ENCODE measurements around the gene CLTC.

Gene CLTC

DNA sequence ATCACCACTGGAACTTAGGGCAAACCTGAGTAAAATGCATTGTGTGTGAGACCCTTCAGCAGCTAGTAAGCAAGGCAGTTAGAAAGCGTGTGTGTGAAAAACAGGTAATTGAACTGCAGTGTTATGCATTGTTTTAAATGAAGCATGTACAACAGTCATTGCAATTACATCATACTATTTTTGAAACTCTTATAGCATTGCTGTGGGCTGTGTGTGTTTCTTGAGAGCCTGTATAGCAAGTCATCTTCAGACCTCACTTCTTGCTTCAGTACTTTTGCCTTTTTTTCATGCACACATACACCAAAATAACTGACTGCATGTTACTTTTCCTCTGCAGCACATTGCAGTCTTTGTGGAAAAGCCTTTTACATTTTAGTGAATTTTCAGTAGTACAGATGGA, 68.3 kb downstream of the CLTC start:
- DNase-seq: no peak

DNA sequence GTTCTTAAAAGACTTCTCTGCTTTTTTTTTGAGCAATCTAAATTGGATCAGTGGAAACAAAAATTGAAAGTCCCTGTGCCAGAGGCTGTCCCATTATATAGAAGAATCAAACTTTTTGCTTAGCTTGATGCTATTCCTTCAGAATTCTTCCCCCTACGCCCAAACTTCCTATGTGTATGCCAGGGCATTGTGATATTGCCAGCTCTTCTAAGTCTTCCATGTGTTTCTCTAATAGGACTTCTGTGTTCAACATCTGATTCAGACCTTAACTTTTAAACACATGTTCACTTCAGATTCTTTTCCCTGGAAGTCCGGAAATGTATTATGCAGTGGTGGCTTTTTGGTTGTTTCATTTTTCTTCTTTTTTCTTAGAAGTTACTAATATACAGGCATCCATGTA, 68.8 kb downstream of the CLTC start:
- DNase-seq: no peak

DNA sequence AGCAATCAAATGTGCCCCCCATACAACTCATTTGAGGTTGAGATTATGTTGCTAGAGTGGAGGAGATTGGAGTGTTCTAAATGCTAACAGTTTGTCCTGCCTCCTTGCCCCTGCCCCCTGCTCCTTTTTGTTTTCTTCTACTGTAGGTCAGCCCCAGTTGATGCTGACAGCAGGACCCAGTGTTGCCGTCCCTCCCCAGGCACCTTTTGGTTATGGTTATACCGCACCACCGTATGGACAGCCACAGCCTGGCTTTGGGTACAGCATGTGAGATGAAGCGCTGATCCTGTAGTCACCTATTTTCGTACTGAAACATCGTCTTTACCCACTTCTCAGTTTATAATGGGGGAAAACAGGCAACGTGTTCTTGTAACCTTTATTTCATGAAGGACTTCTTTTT, 73.9 kb downstream of the CLTC start:
- DNase-seq: no peak

DNA sequence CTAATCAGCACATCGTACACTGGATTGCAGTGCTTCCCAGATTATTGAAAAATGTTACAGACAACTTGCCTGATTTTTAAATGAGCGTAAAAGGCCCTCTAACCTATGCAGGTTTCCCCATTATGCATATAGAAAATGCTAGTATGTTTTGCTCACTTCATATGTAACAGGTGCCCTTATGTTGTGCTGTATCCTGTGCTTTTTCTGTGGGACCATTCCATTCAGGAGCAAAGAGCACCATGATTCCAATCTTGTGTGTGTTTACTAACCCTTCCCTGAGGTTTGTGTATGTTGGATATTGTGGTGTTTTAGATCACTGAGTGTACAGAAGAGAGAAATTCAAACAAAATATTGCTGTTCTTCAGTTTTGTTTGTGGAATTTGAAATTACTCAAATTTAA, 74.6 kb downstream of the CLTC start:
- DNase-seq: no peak

DNA sequence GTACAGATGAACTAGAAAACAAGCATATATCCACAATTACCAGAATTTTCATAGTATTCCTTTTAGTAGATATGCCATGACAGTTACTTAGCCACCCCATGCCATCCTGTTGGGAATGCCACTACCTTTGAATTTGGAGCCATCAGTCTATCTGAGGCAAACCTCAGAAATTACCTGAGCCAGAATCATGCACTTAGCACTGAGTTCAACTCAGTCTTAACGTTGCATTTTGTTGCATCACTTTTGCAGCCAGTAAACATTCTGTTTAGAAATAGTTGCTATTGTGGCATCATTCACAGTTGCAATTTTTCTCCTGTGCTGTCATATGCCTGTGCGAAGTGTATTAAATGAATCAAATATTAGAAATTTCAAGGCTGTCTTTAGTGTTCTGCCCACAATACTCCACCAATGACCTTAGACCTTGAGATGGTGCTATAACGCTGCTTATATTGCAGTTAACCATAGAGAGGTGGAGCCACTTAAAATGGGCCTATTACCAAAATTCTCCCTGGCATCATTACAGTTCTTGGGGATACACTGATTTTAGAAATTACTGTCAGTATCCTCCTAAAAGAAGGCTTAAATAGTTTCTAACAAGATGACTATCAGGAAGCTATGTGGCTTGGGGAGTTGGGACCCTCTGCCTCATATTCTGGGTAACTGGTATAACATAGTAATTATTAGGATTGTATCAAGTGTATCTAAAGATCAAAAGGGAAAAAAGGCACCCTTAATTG, 76.4 kb downstream of the CLTC start:
- no peak for DNase-seq

DNA sequence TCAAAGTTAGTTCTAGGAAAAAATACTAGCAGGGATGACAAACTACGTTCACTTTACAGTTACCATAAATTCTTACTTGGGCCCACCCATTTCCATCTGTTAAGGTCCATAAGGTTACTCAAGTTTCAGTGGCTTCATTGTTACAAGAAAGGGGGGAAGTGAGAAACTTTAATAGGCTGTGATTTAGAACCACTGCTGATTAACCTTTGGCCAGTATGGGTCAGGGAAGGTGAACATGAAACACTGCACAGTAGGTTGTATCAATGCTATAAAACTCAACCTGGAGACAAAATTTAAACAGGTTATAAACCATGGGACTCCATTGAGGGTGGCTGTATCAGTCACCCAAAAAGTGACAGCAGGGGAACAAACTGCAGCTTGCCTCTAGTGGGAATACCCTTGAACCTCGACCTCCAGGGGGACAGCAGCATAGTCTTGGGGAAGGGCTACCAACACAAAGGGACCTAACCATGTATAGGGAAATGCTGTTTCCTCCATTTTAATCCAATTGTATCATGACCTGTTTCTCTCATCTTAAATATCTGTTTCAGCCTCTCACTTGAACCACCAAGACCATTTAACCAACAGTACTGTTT, 77.1 kb downstream of the CLTC start:
- DNase-seq: no peak

DNA sequence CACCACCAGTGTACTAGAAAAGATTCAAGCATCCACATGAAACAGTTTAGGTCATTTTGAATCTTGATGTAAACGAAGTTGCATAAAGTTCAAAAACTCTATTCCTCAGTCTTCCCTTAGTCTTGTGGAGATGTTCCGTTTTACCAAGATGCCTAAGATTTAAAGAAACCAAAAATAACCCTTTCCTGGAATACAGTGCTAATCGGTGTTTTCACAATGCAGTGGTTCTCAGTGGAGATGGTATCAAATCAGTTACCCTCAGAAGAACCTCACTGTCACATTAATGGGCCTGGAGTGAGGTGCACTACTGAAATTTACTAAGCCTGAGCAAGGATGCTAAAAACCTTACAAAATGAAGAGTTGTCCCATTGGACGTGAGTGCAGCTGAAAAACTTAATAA, 78.4 kb downstream of the CLTC start:
- no peak for DNase-seq

DNA sequence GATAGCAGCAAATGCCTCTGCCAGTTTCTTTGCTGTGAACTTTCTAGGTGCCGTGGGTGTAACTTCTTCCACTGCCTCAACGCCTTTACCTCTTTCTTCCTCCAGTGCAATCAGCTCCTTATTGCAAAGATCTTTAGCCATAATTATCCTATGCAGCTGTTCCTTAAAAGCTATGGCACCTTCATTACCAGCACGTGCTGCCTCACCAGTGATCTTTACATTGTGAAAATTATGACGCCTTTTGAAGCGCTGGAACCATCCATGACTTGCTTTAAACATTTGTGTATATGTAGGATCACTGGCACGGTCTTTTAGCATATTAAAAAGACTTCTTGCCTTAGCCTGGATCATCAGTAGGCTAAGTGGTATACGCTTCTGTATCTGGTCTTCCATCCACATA, 79.5 kb downstream of the CLTC start:
- no peak for DNase-seq

DNA sequence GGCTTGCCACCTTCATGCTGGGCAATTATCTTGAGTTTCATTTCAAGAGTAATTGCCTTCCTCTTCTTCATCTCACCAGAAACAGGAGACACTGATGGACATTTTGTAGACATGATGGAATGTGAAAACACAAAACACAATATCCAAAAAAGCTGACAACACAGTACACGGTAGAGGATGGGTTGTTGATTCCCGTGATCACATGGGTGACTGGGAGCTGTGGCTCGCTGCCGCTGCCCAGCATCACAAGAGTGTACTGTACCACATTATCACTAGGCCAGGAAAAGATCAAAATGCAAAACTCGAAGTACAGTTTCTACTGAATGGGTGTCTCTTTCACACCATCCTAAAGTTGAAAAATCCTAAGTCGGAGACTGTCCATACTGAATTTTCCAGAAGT, 80.1 kb downstream of the CLTC start:
- no peak for DNase-seq

DNA sequence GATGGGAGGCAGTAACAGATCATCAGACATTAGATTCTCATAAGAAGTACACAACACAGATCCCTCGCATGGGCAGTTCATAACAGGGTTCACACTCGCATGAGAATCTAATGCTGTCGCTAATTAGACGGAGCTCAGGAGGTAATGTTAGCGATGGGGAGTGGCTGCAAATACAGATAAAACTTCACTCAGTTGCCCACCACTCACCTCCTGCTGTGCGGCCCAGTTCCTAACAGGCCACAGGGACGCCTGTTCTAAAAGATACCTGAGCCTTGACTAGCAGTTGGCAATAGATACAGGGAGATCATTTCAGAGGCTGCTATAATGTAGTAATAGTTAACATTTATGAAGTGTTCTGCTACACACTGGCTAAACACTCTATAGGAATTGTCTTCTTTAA, 82.6 kb downstream of the CLTC start:
- no peak for DNase-seq

DNA sequence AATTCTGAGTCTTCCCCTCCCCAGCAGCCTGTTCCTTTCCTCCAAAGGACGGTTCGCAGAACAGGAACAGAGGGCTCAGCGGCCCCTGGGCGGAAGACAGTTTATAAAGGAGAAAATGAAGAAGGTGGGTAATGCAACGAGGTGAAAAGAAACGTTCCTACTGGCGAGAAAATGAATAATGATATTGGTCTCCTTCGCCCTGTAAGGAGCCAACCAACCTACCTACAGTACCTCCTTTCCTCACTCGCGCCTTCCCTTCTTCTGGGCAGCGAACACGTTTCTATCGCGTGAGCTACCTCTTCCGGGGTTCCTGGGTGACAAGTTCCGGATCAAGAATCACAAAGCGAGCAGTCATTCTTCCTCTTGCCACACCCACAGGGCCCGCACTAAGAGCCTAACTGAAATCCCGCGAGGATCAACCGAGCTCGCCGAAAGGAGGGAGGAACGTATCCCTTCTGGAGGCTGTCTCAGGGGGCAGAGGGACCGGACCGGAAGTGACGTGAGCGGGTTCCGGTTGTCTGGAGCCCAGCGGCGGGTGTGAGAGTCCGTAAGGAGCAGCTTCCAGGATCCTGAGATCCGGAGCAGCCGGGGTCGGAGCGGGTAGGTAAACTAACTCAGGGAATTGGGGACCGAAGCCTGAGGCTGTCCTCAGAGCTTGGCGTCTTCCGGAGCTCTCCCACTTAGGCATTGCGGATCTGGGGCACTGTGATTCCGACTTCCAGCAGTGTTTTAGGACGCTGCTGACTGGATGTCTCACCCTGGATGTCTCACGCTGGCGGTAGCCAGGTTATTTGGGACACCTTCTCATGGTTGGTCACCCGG, 87.7 kb downstream of the CLTC start, which contains the start of the genes PTRH2 and VMP1:
Gene PTRH2, minus strand, starts transcription at position 282 of the 822 bp plus-strand sequence. CDS start 9,452 bp downstream, outside the sequence.
Gene VMP1, plus strand, starts transcription at position 506 of the 822 bp plus-strand sequence. CDS start 23,793 bp downstream, outside the sequence.
- DNase-seq: peak; percentile 93 to 94

DNA sequence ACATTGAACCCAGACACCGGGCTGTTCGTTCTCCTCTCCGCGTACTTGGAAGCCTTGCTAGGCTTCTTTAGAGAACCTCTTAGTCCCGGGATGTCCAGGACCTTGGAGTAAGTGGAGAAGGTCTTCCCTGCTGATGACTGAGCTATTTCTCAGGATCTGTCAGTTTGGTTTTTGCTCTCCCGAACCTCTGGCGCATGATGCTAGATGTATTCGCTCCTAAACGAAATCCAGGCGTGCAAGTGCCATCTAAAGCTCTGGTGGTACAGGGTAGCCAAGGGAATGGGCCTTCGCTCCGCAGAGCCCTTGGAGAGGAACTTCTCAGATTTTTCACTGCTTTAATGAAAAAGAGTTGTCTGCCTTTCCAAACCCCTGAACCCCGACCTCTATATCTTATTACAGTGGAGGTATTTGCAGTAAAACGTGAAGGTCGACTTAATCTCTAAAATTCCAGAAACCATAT, 88.3 kb downstream of the CLTC start:
- DNase-seq: no peak

DNA sequence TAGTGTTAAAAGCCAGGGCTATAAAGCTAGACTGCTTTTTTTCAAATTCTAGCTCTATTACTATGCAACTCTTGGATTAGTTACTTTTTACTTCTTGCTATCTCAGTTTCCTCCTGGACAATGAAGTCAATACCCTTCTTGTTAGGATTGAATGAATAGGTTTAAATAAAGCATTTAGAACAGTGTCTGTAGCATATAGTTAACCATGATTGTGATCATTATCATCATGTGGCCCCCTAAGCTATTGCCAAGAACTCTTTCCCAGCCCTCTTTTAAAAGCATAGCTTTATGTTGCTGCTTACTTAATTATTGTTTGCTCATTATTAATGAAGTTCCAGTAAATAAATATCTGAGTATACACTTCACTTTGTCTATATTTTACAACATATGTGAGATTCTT, 92.2 kb downstream of the CLTC start:
- DNase-seq: no peak

DNA sequence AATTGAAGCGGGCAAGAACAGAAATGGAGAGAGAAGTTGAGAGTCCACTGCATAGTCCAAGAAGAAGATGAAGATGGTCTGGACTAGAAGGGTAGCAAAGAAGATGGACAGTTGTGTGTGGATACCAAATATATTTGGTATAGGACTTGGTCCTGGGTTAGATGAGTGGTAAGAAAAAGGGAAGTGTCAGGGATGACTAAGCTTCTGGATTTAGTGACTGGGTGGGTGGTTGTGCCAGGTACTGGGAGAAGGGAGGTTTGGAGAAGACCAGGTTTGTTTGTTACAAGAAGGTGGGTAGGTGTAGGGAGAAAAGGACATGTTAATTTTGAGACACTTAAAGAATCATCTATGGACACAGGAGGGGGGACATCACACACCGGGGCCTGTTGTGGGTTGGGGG, 93.2 kb downstream of the CLTC start:
- DNase-seq: no peak

DNA sequence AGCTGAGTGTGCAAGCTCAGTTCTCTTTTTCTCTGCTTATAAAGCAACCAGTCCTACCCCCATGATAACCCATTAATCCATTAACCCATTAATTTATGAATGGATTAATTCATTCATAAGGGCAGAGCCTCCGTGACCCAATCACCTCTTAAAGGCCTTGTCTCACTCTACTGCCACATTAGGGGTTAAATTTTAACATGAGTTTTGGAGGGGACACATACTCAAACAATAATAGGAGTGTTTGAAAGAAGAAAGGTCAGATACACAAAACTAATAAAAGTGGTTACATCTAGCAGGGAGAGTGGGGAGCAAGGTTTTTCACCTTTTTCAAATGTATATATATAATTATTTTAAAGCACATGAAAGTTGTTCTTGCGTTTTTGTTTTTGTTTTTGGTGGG, 94.6 kb downstream of the CLTC start:
- DNase-seq: no peak

DNA sequence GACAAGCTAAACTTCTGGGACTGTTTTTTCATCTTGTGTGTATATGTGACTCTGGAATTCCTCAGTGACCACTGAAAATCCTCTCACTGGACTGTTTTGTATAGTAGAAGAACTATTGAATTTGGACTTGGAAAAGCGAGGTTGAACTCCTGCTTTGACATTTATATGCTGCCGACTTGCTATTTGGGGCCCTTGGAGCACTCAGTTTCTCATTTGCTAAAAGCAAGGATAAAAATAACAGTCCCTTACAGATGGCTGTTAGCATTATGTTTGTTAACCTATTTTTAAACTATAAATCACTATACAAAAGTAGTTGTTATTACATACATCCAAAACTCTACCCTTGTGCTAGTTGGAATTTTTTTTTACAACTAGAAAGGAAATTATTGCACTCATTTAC, 96.7 kb downstream of the CLTC start:
- no peak for DNase-seq

DNA sequence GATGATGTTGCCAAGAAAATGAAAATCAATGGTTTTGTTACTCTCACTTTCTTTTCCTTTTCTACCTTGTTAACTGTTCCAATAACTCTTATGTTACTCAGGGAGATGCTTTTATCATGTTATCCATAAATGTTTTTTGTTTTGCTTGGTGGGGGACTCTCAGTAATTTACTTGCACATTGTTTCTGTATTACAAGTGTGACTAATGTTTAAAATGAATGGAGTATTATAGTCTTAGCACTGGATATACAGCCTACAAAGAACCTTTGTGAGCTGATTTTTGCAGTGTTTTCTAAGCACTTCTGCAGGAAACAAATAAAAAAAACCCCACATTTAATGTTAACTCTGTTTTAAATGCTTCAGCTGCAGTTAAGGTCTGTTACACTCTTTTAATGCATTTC, 99.8 kb downstream of the CLTC start:
- no peak for DNase-seq

DNA sequence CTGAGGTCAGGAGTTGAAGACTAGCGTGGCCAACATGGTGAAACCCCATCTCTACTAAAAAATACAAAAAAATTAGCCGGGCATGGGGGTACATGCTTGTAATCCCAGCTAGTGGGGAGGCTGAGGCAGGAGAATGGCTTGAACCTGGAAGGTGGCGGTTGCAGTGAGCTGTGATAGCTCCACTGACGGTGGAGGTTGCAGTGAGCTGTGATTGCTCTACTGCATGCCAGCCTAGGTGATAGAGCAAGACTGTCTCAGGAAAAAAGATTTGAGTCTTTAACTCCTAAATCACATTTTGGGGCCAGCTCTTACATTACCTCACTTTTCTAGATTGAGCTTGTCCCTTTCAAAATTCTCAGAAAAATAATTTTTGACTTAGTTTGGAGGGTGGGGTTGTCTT, 102.9 kb downstream of the CLTC start:
- no peak for DNase-seq

DNA sequence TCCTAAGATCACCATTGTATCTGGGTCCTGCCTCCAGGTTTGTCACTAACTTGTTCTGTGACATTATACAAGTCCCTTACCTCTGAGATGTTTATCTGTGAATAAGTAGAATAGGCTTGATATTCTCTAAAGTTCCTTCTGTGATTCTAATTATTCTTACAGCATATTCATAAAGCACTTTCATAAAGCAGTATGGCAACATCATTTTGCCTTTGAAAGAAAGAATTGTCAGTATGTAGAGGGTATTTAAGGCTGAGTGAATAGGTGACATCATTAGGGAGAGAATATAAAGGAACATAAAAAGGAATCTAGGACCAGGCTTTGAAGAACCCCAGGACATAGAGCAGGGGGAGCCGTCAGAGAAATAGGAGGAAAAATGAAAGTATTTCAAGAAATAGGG, 103.3 kb downstream of the CLTC start:
- no peak for DNase-seq

DNA sequence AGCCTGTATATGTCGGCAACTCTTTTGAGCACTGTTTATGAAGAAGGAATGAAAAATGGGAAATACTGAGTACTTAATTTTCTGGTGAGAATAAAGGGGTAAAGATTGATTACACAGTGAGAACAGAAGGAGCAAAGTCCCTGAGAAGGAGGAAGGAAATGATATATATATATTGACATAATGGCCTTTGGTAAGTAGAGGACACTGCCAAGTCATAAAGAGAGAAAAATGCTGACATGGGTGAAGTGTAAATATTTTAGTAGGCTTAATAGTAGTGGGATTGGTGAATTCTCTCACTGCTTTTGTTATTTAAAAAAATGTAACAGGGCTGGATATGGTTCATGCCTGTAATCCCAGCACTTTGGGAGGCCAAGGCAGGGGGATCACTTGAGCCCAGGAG, 103.9 kb downstream of the CLTC start:
- no peak for DNase-seq

DNA sequence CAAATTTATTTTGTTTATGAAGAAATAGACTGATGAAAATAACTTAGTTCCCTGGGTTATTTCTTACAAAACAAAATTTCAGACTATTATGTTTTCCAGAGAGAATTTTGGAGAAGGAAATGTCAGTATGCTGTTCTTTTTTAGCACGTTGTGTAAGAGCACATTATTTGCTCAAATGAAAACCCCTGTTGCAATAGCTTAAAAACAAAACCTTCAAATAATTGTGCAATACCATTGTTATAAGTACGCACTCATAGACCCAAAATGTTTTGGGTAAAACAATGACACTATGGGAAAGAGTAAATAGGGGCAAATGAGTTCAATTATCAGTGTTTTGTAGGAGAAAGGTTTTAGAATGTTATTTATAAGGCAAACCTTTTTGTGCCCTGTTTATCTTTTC, 106.0 kb downstream of the CLTC start:
- no peak for DNase-seq

DNA sequence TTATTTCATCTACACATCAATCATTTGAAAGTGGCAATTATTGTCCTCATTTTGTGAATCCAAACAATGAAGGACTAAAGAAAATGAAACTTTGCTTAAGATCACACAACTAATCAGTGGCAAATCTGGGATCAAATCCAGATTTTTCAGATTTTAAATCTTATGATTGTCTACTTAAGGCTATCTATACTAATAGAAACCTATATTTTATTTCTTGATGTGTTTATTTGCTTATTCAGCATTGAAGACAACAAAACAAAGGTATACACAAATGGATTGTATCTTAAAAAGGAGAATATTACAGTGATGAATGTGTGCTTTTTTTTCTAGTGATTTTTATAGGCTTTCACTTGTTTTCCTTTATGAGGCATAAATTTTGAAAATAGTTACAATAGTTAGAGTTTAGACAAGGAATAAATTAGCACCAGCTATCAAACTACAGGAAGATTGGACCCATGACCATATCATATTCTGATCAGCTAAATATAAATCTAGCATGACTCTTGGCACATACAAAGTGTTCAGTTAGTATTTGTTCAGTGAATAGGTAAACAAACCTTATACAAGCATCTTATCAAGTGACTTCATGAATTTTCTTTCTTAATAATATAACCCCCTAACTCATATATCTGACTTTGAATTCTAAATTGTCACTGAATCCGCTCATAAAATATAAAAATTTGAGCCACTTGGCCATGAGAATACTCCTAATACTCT, 108.3 kb downstream of the CLTC start:
- DNase-seq: no peak

DNA sequence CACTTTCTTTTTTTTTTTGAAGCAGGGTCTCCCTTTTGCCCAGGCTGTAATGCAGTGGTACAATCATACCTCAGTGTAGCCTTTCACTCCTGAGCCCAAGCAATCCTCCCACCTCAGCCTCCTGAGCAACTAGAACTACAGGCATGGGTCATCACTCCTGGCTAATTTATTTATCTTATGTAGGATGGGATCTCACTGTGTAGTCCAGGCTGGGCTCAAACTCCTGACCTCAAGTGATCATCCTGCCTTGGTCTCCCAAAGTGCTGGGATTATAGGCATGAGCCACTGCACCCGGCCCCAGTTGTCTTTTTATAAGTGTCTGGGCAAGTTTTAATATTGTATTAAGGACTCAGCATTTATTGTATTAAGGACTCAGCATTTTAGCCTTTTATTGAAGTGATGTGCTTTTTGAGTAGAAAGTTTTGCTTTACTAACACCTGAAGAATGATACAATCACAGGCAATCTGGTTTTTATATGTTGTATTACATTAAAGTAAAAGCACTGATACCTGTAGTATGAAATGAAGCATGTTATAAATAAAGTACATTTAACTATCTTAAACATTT, 110.7 kb downstream of the CLTC start:
- DNase-seq: no peak
